ENCODE data around the gene RPTOR.

RPTOR gene

DNA sequence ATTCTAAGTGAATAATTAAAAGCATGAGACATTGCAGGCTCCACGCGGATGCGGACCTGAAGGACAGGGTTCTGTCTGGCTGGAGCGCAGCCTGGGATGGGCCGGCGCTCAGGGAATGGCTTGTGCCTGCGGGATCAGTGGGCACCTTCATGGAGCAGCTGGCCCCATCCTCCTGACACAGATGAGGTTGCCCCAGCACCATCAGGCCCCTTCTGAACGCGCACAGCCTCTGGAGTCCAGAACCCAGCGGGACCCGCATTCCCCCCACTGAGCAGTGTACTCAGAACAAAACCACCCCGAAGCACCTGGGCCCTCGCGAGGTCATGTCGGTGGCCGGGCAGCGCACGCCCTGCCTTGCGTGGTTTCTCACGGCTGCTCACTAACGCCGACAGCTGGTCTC lies 376.5 kb downstream of the RPTOR start:
- no peaks in the 10 kb centered on the region for H3K9me3 ChIP-seq (ENCODE audit: control insufficient read depth, low read length)
- no peak overlapping the region for H3K4me3 ChIP-seq (ENCODE audit: low read length)
- no peaks in the 10 kb centered on the region for H3K36me3 ChIP-seq (ENCODE audit: control insufficient read depth, insufficient read depth, low read length)
- H3K27me3 ChIP-seq (ENCODE audit: control insufficient read depth, insufficient read depth, low read length): no peaks in the 10 kb centered on the region
- H3K4me1 ChIP-seq (ENCODE audit: control insufficient read depth, insufficient read depth, low read length): peaks cover 7% of the 10 kb centered on the region
- H3K9ac ChIP-seq (ENCODE audit: low read length): no peak overlapping the region

DNA sequence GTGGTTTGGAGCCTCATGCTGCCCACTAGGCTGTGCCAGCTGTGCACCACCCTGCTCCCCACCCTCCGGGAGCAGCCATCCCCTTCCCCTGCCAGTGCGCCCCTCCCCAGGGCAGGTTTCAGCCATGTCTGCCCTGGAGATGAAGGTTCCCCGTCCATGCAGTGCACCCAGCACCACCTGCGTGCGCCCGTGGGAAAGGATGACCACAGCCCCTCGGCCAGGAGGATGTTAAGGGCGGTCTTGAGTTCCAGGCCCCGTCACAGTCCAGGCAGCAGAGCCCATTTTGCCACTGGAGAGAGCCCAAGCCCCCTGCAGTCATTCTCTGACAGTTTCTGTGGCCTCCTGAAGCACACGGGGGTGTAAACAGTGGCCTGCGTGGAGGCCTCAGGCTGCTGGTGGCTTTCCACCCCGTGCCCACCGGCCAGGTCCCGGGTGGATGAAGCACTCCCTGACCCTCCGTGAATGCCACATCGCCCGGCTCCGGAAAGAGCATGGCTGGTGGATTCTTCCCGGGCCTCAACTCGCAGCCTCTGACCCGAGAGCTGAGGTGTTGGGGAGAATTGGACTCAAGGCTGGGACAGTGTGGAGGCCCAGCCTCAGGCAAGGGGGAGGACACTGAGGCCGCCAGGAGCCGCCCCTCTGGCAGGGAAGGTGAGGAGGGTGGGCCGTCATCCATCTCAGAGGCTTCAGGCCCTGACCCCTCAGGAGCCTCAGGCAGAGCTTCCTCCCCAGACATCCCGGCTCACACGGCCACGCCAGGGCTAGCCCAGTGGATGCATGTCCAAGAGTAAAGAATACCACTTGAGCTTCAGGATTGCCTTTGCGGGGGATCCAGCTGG lies 377.3 kb downstream of the RPTOR start:
- Histone ChIP-seq H3K9ac (ENCODE audit: low read length) (no peak overlapping the region), H3K9me3 (ENCODE audit: control insufficient read depth, low read length) (no peaks in the 10 kb centered on the region), H3K4me1 (ENCODE audit: control insufficient read depth, insufficient read depth, low read length) (peaks cover 7% of the 10 kb centered on the region), H3K4me3 (ENCODE audit: low read length) (no peak overlapping the region), H3K27me3 (ENCODE audit: control insufficient read depth, insufficient read depth, low read length) (no peaks in the 10 kb centered on the region), H3K36me3 (ENCODE audit: control insufficient read depth, insufficient read depth, low read length) (no peaks in the 10 kb centered on the region)

DNA sequence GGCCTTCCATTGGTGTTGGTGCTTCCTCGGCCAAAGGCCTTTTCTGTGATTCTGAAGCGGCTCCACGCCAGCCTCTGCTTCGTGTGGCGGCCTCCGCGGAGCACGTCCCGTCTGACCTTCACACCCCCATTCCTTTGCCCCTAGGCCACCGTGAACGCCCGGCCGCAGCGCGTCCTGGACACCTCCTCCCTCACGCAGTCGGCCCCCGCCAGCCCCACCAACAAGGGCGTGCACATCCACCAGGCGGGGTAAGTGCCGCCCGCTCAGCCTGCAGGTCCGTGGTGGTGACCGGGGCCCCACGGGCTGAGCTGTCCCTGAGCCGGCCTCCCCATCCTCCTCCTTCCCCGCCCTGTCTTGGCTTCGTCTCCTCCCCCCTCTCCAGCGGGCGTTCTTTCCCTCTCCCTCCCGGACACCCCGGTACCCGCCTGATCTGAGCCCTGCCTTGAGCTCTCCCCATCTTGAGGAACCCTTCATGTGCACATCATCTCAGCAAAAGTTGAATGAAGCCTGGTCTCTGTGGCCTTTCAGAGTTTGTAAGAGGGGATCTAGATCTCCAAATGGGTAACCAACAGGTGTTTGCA lies 378.0 kb downstream of the RPTOR start:
- Histone ChIP-seq H3K9me3 (ENCODE audit: control insufficient read depth, low read length) (no peaks in the 10 kb centered on the region), H3K27me3 (ENCODE audit: control insufficient read depth, insufficient read depth, low read length) (no peaks in the 10 kb centered on the region), H3K4me1 (ENCODE audit: control insufficient read depth, insufficient read depth, low read length) (peaks cover 7% of the 10 kb centered on the region), H3K9ac (ENCODE audit: low read length) (no peak overlapping the region), H3K36me3 (ENCODE audit: control insufficient read depth, insufficient read depth, low read length) (no peaks in the 10 kb centered on the region), H3K4me3 (ENCODE audit: low read length) (no peak overlapping the region)

DNA sequence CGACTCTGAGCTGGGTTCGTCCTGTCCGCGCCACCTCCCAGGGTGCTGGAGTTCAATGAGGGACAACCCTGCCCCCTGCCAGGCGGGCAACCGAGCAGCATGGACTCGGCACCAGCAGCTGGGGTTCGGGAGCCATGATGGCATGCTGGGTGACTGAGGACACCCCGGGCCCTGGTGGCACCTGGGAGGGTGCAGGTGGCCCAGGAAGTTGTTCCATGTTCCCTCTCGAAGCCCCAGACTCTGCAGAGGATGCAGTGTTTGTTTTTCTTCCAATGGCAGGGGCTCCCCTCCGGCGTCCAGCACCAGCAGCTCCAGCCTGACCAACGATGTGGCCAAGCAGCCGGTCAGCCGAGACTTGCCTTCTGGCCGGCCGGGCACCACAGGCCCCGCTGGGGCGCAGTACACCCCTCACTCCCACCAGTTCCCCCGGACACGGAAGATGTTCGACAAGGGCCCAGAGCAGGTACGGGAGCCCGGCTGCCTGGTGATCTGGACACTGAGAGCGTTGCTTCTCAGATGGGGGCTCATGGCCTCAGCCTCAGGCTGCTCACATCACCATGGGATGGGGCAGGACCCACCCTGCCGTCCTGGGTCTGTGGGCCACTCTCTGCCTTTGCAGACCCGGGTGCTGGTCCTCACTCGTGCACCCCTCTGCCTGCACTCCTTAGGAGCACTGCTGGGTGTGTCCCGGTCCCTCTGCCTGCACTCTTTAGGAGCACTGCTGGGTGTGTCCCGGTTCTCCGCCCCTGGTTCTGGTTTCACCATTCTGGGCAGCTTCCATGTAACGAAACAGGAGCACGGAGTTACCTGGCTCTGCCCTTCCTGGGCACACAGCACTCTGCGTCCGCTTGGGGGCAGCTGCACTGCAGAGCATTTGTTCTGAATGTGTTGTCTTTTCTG lies 378.8 kb downstream of the RPTOR start:
- Histone ChIP-seq H3K9ac (ENCODE audit: low read length) (no peak overlapping the region), H3K4me3 (ENCODE audit: low read length) (no peak overlapping the region), H3K4me1 (ENCODE audit: control insufficient read depth, insufficient read depth, low read length) (peaks cover 7% of the 10 kb centered on the region), H3K36me3 (ENCODE audit: control insufficient read depth, insufficient read depth, low read length) (no peaks in the 10 kb centered on the region), H3K9me3 (ENCODE audit: control insufficient read depth, low read length) (no peaks in the 10 kb centered on the region), H3K27me3 (ENCODE audit: control insufficient read depth, insufficient read depth, low read length) (no peaks in the 10 kb centered on the region)

DNA sequence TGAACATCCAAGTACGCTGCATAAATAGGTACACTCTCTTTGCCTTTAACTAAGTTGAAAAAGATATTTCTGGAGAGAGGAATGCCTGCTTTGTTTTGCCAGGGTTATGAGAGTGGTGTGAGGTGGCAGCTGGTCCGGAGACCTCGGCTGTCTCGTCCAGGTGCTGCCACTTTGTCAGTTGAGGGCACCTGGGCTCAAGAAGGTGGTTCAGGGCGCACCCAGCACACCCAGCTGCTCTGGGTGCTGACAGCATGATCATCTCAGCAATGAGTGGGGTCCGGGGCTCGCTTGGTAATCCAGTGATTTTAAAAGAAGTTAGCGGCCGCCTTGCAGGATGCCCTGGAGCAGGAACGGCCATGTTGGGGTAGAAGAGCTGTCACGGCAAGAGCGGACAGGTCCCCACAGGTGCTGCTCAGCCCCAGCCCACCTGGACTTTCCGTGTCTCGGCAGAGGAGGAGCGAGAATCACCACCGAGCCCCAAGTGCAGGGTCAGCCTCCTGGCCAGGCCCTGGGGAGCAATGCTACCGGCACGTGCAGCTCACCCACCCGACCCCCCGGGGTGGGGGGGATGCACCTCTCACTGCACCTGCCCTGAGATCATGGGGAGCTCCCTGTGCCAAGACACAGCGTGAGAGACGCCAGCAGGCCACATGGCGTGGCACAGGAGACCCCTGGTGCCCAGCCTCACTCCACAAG lies 379.6 kb downstream of the RPTOR start:
- Histone ChIP-seq H3K36me3 (ENCODE audit: control insufficient read depth, insufficient read depth, low read length) (no peaks in the 10 kb centered on the region), H3K27me3 (ENCODE audit: control insufficient read depth, insufficient read depth, low read length) (no peaks in the 10 kb centered on the region), H3K9me3 (ENCODE audit: control insufficient read depth, low read length) (no peaks in the 10 kb centered on the region)

DNA sequence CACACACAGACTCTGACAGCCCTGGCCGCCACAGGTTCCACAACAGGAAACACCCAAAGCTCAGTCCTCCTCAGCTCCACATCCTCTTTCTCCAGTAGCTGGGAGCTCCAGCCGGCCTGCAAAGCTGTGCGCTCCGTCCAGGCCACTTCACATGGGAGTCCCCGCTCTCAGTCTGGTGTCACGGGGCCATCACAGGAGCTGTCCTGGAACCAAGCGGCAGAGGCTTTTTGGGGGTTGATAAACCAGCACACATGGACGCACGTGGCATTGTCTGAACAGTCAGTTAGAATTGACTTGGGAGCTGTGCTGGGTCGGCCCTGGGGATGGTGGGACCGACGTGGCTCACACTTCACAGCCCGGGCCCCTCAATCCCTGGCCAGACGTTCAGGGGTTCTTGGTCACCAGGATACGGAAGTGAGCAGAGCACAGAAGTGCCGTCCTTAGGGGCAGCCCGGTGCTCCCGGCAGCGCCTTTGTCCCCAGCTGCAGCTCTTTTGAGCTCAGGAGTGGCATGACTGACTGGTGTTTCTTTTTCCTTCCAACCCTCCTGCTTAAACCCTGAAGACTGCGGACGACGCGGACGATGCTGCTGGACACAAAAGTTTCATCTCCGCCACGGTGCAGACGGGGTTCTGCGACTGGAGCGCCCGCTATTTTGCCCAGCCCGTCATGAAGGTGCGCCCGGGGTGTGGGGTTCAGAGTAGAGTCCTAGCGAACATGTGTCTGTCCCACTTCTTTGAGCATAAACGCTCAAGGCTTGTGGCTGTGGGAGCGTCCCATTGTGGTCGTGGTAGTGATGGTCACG lies 380.4 kb downstream of the RPTOR start:
- Histone ChIP-seq H3K27me3 (ENCODE audit: control insufficient read depth, insufficient read depth, low read length) (no peaks in the 10 kb centered on the region), H3K36me3 (ENCODE audit: control insufficient read depth, insufficient read depth, low read length) (no peaks in the 10 kb centered on the region), H3K9me3 (ENCODE audit: control insufficient read depth, low read length) (no peaks in the 10 kb centered on the region), H3K9ac (ENCODE audit: low read length) (no peak overlapping the region), H3K4me3 (ENCODE audit: low read length) (no peak overlapping the region), H3K4me1 (ENCODE audit: control insufficient read depth, insufficient read depth, low read length) (peaks cover under 1% of the 10 kb centered on the region)

More for the DNA sequence above, 379.6 kb downstream of the RPTOR start:
- Histone ChIP-seq H3K4me3 (ENCODE audit: low read length) (no peak overlapping the region), H3K9ac (ENCODE audit: low read length) (no peak overlapping the region), H3K4me1 (ENCODE audit: control insufficient read depth, insufficient read depth, low read length) (peaks cover 7% of the 10 kb centered on the region)

DNA sequence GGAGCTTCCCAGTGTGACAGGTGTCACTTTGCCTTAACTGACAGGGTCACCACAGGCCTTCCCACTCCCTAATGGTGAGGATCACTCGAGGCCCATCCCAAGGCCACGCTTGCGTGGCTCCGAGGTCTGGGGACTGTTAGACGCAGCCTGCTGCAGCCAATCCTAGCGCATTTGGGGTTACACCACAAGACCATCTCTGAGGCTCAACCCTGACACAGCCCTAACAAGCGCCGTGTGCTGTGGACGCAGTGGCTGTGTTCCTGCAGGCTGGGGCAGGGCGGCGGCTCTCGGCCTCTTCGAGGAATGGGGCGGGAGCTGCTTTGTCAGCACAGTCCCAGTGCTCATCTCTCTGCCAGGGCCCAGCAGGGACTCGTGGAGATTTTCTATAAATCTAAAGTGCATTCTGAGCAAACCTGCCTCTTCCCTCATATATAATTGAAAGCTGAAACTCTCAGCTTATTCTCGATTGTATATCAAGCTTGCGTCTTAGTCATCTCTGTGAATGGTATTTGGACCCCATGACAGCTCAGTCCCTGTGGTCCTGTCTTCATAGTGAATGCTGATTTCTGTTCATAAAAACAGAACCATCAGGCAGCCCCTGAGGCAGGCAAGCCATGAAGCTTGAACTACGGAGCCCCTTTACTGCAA lies 381.2 kb downstream of the RPTOR start:
- Histone ChIP-seq H3K36me3 (ENCODE audit: control insufficient read depth, insufficient read depth, low read length) (no peaks in the 10 kb centered on the region), H3K9me3 (ENCODE audit: control insufficient read depth, low read length) (no peaks in the 10 kb centered on the region), H3K4me1 (ENCODE audit: control insufficient read depth, insufficient read depth, low read length) (no peaks in the 10 kb centered on the region), H3K4me3 (ENCODE audit: low read length) (no peak overlapping the region), H3K27me3 (ENCODE audit: control insufficient read depth, insufficient read depth, low read length) (no peaks in the 10 kb centered on the region), H3K9ac (ENCODE audit: low read length) (no peak overlapping the region)

DNA sequence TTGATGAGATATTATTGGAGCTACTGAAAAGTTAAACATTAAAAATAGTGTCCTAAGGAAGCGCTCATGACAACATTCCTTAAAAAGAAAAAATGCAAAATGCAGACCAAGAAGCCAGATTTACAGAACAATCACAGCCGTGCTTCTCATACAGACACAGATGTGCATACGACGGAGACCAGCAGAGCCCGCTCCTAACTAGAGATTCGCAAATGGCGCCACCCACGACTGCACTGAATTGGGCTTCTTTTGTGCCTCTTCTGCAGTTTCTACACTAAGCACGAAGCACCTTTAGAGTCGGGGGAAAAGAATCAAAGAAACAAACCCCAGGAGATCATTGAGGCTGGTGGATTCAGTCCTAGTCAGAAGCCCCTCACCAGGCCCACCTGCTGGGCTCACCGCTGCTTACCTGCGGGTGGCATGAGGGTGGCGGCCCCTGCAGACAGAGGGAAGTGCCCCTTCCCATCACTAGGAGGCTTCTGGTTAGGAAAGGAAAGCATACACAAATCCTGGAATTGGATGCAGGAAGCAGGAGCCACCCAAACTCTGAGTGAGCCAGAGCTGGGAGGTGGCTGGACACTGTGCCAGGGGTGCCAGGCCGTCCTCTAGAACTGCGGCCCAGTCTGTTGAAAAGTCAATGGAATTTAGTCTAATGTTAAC lies 382.1 kb downstream of the RPTOR start:
- Histone ChIP-seq H3K9ac (ENCODE audit: low read length) (no peak overlapping the region), H3K9me3 (ENCODE audit: control insufficient read depth, low read length) (no peaks in the 10 kb centered on the region), H3K4me1 (ENCODE audit: control insufficient read depth, insufficient read depth, low read length) (no peaks in the 10 kb centered on the region), H3K36me3 (ENCODE audit: control insufficient read depth, insufficient read depth, low read length) (no peaks in the 10 kb centered on the region), H3K4me3 (ENCODE audit: low read length) (no peak overlapping the region), H3K27me3 (ENCODE audit: control insufficient read depth, insufficient read depth, low read length) (no peaks in the 10 kb centered on the region)

DNA sequence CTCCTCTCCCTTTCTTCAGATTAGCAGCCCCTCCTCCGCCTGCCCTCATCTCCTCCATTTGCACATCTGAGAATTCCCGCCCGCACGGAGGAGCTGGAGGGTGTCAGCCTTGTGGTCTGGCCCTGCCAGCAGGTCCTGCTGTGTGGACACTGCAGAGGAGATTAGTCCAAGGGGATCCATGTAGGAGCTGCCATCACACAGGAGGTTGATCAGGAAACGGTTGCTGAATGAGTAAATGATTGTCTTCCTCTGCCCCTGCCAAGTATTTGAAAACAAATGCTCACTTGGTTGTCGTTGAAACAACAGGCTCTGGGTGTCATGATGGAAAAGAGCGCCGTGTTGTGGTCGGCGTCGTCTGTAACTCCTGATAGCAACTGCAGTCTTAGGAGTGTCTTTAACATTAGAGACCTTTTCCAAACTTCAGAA lies 383.2 kb downstream of the RPTOR start:
- Histone ChIP-seq H3K36me3 (ENCODE audit: control insufficient read depth, insufficient read depth, low read length) (no peaks in the 10 kb centered on the region), H3K27me3 (ENCODE audit: control insufficient read depth, insufficient read depth, low read length) (no peaks in the 10 kb centered on the region), H3K9me3 (ENCODE audit: control insufficient read depth, low read length) (no peaks in the 10 kb centered on the region), H3K4me3 (ENCODE audit: low read length) (no peak overlapping the region), H3K9ac (ENCODE audit: low read length) (no peak overlapping the region), H3K4me1 (ENCODE audit: control insufficient read depth, insufficient read depth, low read length) (no peaks in the 10 kb centered on the region)

DNA sequence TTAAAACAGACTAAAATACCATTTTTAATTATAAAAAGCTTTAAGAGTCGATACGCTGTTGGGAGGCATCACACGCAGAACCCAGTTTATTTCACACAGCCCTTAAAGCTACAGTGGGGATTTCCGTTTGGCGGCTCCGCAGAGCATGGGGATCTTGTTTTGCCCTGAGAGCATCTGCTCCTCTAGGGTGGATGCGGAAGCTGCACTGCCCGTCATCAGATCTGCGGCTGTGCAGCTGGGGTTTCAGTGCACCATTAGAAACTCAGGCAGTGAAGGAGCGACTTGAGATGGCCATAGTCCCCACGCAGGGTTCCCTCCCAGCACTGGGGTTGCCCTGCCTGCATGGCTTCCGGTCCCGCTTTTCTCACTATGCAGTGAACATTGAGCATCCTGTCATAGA lies 384.8 kb downstream of the RPTOR start:
- no peaks in the 10 kb centered on the region for H3K27me3 ChIP-seq (ENCODE audit: control insufficient read depth, insufficient read depth, low read length)
- no peak overlapping the region for H3K9ac ChIP-seq (ENCODE audit: low read length)
- H3K4me3 ChIP-seq (ENCODE audit: low read length): no peak overlapping the region
- H3K9me3 ChIP-seq (ENCODE audit: control insufficient read depth, low read length): no peaks in the 10 kb centered on the region
- no peaks in the 10 kb centered on the region for H3K4me1 ChIP-seq (ENCODE audit: control insufficient read depth, insufficient read depth, low read length)
- H3K36me3 ChIP-seq (ENCODE audit: control insufficient read depth, insufficient read depth, low read length): no peaks in the 10 kb centered on the region
